Transverse colon (tissue), 3 donors: ENCODE results near the gene GPN2.

Experiments used
- POLR2A ChIP-seq: fragments of 450-650 bp; IDR thresholded peaks from one replicate; pipeline ENCODE4 v1.6.1; 2016; ENCODE audit warnings: antibody characterized with exemption, mild to moderate bottlenecking, moderate library complexity
- TF ChIP-seq, protein P1 (sequence below), 5 experiments: fragments of 200-600 bp in 3 of 5; fragments of 450-650 bp in 2 of 5; sonication (generic) in 3 of 5; IDR thresholded peaks; 1 replicate in 2 of 5; 2 replicates in 3 of 5; pipeline ENCODE4 v1.5.1; 2016 to 2017; ENCODE audit warnings: antibody characterized with exemption in 5 of 5, inconsistent platforms in 3 of 5, mild to moderate bottlenecking in 2 of 5, moderate library complexity in 1 of 5

DNA sequence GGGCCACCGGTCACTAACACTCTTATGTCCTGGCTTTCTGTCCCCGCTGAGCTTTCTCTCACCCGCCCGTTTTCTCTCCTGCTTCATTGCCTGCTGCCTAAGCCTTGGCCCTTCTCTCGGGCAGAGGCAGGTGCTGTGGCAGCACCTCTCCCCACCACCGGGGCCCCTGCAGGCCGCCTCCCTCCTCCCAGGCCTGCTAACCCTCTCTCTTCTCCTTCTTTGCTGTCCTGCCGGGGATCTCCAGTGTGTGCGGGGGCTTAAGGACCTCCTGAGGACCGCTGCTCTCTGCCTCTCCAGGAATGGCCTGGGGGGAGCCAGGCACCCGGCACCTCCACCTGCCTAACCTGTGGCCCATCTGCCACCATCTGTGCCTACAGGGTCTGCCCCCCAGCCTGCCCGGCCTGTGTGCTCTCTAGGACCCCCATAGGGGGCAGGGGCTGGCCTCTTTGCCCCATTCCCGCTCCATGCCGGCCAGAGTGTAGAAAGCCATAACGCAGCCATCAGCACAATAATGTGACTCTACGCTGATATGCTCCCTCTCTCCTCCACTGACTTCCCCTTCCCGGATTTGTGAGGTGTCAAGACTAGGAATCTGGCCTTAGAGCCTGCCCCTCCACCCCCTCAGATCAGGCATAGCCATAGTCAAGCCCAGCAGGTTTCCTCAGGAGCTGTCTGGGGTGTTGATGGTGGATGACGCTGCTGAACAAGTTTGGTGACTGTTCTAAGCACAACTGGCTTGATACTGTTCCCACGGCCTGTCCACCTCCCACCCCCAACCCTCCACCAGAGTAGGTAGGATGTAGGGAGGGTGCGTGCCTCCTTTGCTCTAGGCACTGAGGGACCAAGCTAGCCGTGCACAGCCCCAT is 33.2 kb downstream of the GPN2 start:
- TF ChIP-seq, protein P1, sequence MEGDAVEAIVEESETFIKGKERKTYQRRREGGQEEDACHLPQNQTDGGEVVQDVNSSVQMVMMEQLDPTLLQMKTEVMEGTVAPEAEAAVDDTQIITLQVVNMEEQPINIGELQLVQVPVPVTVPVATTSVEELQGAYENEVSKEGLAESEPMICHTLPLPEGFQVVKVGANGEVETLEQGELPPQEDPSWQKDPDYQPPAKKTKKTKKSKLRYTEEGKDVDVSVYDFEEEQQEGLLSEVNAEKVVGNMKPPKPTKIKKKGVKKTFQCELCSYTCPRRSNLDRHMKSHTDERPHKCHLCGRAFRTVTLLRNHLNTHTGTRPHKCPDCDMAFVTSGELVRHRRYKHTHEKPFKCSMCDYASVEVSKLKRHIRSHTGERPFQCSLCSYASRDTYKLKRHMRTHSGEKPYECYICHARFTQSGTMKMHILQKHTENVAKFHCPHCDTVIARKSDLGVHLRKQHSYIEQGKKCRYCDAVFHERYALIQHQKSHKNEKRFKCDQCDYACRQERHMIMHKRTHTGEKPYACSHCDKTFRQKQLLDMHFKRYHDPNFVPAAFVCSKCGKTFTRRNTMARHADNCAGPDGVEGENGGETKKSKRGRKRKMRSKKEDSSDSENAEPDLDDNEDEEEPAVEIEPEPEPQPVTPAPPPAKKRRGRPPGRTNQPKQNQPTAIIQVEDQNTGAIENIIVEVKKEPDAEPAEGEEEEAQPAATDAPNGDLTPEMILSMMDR (IDR thresholded peaks at IDR 0.05) = no peak
- TF ChIP-seq POLR2A = no peak
